GM10248 (cell line): ENCODE results near the gene DDX55.

Source experiments
- CTCF ChIA-PET: fragments of 300-600 bp; sonication (Branson Sonifier 250); formaldehyde crosslinking; extraction: SDS; loops from one replicate; lab custom pipeline; 2021; ENCODE audit warnings: antibody characterized with exemption; lab: Yijun Ruan, JAX
- POLR2A ChIA-PET: fragments of 350-650 bp; sonication (Branson Sonifier 250); formaldehyde crosslinking; extraction: SDS; loops from one replicate; lab custom pipeline; 2020; ENCODE audit warnings: antibody characterized with exemption; lab: Yijun Ruan, JAX
- DNase-seq: peaks from one replicate; pipeline ENCODE4 v3.0.0; 2012; ENCODE audit errors: extremely low spot score
- TF ChIP-seq, protein P1 (sequence below): IDR thresholded peaks from 2 replicates; pipeline ENCODE4 v1.5.1; 2012; ENCODE audit warnings: mild to moderate bottlenecking, low read depth; ENCODE audit errors: extremely low read depth, missing control alignments, control extremely low read depth

Gene DDX55

DNA sequence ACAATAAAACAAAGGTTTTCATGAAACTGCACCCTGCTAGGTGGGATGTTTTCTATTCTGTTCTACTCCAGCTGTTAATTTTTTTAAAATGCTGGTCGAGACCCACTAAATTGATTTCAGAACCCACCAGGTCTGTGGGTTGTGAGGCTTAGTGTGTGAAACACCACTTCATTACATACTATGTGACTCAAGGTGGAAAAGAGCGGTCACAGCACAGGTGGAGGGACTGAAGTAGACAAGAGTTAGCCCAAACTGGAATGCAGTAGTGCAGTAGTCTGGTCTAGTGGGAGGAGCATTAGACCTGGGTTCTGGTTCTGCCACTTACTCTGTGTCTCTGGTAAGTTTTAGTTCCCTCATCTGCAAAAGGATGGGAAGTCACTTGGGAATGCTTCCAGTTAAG lies 12.2 kb downstream of the DDX55 start:
- DNase-seq = no peak
- POLR2A ChIA-PET = no interaction called here
- CTCF ChIA-PET = interaction anchor here (1.5 to 2.1 kb wide), 2 partner anchors 9 to 11 kb away, joined by 4 to 10 read pairs; no protein-coding TSS in a partner anchor
- TF ChIP-seq, protein P1, sequence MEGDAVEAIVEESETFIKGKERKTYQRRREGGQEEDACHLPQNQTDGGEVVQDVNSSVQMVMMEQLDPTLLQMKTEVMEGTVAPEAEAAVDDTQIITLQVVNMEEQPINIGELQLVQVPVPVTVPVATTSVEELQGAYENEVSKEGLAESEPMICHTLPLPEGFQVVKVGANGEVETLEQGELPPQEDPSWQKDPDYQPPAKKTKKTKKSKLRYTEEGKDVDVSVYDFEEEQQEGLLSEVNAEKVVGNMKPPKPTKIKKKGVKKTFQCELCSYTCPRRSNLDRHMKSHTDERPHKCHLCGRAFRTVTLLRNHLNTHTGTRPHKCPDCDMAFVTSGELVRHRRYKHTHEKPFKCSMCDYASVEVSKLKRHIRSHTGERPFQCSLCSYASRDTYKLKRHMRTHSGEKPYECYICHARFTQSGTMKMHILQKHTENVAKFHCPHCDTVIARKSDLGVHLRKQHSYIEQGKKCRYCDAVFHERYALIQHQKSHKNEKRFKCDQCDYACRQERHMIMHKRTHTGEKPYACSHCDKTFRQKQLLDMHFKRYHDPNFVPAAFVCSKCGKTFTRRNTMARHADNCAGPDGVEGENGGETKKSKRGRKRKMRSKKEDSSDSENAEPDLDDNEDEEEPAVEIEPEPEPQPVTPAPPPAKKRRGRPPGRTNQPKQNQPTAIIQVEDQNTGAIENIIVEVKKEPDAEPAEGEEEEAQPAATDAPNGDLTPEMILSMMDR = no peak

DNA sequence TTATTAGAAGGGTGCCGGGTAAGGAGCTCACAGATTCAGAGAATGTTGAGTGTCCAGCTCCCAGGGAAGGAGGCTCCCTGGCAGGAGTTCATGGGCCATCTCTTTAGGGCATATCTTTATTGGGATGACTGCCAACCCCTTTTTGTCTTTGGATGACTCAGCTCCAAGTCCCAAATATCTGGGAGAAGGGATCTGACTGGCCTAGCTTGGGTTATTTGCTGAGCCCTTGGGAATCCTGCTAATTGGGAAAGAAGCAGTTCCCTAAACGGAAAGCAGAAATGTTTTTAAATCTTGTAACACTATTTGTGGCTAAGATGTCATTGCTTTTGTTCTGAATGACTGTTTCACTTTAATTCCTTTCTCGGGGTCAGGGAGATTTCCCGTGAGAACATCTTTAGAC lies 12.6 kb downstream of the DDX55 start:
- TF ChIP-seq, protein P1 = no peak
- DNase-seq = no peak
- ChIA-PET POLR2A (no interaction called here), CTCF (interaction anchor here (1.5 to 2.1 kb wide), 2 partner anchors 9 to 11 kb away, joined by 4 to 10 read pairs; no protein-coding TSS in a partner anchor)

DNA sequence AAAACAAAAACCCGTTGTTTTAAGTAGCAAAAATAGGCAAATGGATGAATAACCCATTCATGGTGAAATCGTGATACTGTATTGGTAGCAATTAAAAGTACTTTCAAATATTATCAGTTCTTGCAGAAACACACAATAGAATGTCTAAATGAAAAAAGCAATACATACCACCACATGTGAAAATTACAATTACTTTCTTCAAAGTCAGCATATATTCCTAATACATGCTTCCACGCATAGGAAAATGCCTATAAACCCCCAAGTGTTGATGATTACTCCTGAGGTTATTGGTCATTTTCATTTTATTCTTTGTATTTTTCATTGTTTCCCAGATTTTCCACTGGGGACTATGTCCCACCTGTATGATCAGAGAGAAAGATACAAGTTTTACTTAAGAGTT lies 15.2 kb downstream of the DDX55 start:
- TF ChIP-seq, protein P1 = no peak
- no peak for DNase-seq
- ChIA-PET POLR2A (no interaction called here), CTCF (interaction anchor here (0.9 to 2.0 kb wide), 5 partner anchors 8 to 757 kb away, joined by 3 to 6 read pairs (median 3); no protein-coding TSS in a partner anchor)

DNA sequence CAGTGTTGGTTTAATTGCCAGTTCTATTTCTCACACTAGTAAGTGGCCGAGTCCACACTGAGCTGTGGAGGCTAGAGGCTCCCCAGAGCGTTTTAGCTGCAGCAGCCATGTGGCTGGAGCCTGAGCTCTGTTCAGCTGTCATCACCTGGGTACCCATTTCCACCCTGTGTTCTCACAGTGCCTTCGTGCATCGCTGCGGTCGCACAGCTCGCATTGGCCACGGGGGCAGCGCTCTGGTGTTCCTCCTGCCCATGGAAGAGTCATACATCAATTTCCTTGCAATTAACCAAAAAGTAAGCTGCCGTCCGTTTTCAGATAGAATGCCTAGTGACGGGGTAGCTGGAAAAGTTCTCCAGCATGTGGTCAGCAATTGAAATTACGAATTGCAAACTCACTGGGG lies 15.7 kb downstream of the DDX55 start:
- no peak for DNase-seq
- TF ChIP-seq, protein P1 = no peak
- ChIA-PET CTCF (interaction anchor here (0.9 to 2.0 kb wide), 5 partner anchors 9 to 757 kb away, joined by 3 to 6 read pairs (median 3); no protein-coding TSS in a partner anchor), POLR2A (no interaction called here)

DNA sequence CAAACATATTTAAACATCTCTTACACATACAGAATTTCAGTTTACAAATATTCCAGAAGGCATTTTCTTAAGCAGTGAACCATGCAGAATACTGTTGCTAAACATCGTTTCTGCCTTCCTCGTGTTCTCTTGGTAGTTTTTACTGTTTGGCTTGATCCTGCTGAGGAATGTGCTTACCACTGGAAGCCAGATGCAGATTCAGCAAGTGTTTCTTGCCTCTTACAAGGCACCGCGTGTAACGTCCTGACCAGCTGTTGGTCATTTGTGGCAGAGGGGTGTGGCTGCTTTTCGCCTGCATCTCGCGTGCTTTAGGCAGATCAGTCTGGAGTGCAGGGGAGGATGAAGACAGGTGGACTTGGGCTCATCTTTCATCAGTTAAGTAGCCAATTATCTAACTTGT lies 19.2 kb downstream of the DDX55 start:
- POLR2A ChIA-PET = no interaction called here
- no peak for DNase-seq
- CTCF ChIA-PET = interaction anchor here (3.4 kb wide), 1 partner anchor 17 kb away, joined by 12 read pairs; no protein-coding TSS in a partner anchor
- TF ChIP-seq, protein P1 = no peak

DNA sequence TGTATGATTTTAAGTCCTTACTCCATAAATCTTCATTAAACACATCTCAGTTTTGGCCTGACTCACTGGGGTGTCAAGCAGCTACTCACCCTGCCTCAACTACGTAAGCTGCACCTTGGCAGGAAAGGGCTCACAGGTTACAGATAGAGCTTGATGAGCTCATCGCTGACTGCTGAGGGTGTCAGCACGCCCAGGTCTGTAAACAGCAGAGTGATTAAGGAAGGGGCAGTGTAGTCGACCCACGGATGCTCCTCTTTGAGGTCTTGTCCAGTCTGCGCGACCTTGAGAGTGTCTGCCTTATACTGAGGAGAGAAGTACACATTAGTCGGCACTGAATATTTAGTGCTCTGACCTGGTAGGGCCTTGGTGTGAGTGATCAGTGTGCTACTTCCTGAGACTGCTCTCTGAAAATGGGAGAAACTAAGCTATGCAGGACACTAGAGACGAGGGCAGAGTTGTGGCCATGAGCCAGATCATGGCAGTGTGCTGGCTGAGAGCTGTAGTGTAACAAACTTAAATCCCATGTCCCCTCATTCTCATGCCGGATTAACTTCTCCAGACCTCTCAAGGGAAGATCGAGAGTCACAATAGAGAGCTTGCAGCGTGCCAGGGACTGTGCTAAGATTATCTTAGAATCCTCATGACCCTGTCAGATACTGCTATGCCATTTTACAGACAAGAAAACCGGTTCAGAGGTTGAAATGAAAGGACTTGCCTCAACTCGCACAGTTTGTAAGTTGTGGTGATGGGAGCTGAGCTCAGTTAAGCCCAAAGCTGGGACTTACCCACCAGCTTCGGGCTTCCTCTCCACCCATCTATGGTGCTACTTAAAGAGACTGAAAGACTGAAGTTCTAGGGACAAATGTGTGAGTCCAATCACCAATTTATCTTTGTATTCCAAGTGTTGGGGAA lies 20.0 kb downstream of the DDX55 start:
- TF ChIP-seq, protein P1 = no peak
- CTCF ChIA-PET = interaction anchor here (0.9 to 3.4 kb wide), 2 partner anchors 17 to 353 kb away, joined by 3 to 12 read pairs; no protein-coding TSS in a partner anchor
- POLR2A ChIA-PET = no interaction called here
- no peak for DNase-seq
